ENCODE results near the gene EEF1G. TPM values are rescaled to one million over a fixed set of nuclear protein-coding genes. Genes with fewer than 3 reads are reported as not detected.
"Not testable (repeated sequence)": the region's sequence is repeated elsewhere in the genome, so short reads cannot be mapped to it uniquely, and the experiment has no call there.

Gene EEF1G, protein sequence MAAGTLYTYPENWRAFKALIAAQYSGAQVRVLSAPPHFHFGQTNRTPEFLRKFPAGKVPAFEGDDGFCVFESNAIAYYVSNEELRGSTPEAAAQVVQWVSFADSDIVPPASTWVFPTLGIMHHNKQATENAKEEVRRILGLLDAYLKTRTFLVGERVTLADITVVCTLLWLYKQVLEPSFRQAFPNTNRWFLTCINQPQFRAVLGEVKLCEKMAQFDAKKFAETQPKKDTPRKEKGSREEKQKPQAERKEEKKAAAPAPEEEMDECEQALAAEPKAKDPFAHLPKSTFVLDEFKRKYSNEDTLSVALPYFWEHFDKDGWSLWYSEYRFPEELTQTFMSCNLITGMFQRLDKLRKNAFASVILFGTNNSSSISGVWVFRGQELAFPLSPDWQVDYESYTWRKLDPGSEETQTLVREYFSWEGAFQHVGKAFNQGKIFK
- total RNA-seq: 1,341 and 1,809 TPM in 2 replicates

DNA sequence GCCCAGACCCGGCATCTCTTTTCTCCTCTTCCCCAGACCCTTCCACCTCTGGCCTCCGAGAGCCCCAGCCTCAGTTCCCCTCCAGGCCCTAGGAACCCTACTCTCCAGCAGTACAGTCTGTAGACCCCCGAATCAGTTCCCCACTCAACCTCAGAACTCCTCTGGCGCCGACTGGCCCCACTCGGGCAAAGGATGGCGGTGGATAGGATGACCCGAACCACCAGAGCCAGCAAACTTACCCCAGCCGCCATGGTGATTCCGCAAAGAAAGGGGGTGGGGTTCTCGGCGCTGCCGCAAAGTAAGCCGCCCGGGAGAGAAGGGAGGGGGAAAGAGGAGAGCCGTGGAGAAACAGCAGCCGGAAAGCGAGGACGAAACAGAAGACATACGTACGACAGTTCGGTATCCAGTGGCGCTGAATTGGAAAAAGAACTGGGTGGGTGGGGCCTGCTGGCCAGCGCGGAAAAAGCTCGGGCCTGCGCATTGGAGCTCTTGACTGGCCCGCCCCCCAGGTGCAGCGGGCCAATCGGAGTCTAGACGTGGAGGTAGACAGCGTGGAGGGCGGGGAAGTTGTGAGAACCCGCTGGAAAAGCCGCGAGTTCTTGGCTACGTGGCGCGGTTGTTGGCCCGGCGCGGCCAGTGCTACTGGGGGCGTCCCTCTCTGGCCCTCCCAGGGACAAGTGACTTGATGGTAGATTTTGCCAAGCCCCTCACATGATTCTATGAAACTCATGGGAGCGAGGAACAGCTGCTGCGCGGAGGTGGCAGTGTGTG is at the start of gene EEF1G:
TSS of gene EEF1G (minus strand) at position 300 of the 771 bp plus-strand sequence. CDS start at position 251, 49 bp downstream.
- peak; percentile 100 for DNase-seq (ENCODE audit: low read depth, low spot score)

DNA sequence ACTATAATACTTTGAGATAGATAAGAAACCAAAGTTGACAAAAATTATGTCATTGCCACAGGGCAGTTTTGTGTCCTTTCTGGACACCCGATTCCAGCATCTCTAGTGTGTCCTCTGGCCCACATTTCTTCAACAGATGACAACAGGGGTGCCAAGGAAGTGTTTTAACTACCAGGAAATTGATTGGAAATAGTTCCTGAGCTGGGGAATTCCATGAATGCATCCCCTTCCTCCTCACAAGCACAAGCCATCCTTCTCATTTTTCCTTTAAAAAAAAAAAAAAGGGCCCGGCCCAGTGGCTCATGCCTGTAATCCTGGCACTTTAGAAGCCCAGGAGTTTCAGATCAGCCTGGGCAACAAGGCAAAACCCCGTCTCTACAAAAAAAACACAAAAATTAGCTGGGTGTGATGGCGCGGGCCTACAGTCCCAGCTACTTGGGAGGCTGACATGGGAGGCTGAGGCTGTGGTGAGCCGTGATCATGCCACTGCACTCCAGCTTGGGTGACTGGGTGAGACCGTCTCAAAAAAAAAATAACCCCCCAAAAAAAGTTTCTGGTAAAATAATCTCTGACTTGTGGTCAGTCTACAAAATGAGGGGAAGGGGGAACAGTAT is 48.9 kb upstream of the EEF1G start:
- no peak for DNase-seq (ENCODE audit: low read depth, low spot score)

DNA sequence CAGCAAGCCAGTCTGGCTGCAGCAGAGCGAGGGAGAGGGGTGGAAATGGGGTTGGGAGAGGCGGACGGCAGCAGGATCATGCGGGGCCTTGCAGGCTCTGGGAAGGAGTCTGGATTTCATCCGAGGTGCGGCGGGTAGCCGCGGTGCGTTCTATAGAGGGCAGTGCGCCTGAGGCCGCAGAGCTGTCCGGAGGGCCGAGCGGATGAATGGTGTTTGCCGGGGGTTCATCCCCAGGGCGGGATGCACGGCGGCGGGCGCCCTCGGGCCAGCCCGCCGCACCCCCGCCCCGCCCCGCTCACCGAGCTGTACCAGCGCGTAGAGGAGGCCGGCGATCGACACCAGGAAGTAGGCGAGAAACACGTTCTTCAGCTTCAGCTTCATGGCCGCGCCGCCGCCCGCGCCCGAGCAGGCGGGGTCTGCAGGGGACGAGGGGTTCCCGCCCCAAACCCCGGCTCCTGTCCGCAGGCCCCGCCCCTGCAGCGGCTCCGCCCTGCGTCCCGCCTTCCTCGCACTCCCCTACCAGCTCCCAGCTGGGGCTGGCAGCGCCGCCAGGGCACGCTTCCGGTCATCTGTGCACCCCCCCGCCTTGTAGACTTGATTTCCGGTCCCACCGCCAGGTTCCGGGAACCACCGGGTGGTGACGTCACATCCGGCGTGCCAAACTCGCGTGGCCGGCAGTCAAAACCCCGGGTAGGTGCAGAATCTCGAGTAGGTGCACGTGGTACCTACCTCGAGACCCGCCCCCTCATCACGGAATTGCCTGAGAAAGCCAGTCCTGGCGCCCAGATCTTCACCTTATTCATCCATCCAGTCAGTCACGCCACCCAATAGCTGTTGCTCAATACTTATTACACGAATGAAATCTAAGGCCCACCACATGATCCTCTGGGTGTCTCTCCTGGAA is 48.1 kb upstream of the EEF1G start, which contains the start of gene B3GAT3:
TSS of gene B3GAT3 (minus strand) at position 420 of the 904 bp plus-strand sequence. CDS start at position 381, 39 bp downstream.
- peak; percentile 88 for DNase-seq (ENCODE audit: low read depth, low spot score)

DNA sequence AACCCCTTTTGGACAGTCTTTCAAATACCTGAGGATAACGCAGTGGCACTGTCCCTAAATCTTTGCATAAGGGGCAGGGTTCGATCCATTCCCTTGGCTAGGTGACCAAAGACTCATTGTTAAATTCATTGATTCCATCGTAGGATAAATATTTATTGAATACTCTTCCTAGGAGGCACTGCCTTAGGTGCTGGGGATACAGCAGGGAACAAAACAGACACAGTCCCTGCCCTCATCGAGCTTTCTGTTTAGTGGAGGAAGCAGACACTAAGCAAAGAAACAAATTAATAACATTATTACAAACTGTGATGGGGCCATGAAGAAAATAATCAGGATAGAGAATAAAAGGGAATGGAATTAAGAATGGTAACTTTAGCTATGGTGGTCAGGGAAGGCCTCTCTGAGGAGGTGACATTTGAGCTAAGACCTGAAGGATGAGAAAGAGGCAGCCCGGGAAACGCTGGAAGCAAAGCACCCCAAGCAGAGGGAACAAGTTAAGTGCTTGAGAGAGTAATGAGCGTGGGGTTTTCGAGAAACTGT is 47.4 kb upstream of the EEF1G start:
- DNase-seq (ENCODE audit: low read depth, low spot score): no peak

DNA sequence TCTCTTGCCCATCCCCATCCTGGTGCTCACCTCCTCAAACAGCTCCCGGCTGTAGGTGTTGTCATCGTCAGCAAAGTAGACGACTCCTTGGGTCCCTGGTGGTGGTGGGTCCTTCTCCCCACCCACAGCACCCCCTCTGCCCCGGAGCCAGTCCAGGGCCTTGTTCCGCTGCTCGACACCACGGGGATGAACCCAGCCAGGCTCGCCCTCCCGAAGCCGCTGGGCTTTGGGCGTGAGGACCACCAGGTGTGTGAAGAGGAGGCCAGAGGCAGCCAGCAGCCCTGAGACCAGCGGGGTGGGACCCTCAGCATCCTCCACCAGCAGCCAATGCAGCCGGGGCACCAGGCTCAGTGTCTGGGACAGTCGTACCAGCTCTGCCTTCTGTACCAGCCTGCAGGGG is 43.3 kb upstream of the EEF1G start:
- not testable (repeated sequence) for DNase-seq (ENCODE audit: low read depth, low spot score)

DNA sequence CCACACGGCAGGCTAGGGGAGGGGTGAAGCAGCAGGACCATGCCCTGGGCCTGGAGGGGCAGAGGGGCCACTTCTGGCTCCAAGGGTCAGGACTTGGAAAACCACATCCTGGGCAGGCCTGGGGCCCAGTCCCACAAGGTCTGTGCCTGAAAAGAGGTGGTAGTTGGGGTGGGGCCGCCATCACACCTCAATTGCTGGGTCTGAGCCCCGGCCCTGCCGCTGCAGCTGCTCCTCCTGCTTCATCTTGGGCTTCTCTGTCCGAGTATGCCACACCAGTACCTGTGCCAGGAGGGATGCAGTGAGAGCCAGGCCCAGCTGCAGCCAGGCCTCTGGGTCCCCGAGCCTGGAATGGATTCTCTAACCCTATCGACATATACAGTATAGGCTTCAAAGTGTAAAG is 41.8 kb upstream of the EEF1G start:
- no peak for DNase-seq (ENCODE audit: low read depth, low spot score)

DNA sequence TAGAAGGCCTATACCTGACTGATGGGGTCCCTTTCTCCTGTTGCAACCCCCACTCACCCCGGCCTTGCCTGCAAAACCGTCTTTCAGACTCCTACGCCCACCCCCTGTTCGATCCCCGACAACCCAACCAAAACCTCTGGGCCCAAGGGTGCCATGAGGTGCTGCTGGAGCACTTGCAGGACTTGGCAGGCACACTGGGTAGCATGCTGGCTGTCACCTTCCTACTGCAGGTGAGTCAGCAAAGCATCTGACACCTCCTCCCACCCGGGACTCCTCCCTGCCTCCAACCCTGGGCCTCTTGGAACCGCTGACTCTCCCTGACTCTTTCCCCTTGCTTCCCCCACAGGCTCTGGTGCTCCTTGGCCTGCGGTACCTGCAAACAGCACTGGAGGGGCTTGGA is 40.6 kb upstream of the EEF1G start:
- no peak for DNase-seq (ENCODE audit: low read depth, low spot score)

DNA sequence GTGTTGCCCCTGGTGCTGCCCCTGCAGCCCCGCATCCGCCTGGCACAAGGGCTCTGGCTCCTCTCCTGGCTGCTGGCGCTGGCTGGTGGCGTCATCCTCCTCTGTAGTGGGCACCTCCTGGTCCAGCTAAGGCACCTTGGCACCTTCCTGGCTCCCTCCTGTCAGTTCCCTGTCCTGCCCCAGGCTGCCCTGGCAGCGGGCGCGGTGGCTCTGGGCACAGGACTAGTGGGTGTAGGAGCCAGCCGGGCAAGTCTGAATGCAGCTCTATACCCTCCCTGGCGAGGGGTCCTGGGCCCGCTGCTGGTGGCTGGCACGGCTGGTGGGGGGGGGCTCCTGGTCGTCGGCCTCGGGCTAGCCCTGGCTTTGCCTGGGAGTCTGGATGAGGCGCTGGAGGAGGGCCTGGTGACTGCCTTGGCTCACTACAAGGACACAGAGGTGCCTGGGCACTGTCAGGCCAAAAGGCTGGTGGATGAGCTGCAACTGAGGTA is 39.6 kb upstream of the EEF1G start:
- DNase-seq (ENCODE audit: low read depth, low spot score): no peak

DNA sequence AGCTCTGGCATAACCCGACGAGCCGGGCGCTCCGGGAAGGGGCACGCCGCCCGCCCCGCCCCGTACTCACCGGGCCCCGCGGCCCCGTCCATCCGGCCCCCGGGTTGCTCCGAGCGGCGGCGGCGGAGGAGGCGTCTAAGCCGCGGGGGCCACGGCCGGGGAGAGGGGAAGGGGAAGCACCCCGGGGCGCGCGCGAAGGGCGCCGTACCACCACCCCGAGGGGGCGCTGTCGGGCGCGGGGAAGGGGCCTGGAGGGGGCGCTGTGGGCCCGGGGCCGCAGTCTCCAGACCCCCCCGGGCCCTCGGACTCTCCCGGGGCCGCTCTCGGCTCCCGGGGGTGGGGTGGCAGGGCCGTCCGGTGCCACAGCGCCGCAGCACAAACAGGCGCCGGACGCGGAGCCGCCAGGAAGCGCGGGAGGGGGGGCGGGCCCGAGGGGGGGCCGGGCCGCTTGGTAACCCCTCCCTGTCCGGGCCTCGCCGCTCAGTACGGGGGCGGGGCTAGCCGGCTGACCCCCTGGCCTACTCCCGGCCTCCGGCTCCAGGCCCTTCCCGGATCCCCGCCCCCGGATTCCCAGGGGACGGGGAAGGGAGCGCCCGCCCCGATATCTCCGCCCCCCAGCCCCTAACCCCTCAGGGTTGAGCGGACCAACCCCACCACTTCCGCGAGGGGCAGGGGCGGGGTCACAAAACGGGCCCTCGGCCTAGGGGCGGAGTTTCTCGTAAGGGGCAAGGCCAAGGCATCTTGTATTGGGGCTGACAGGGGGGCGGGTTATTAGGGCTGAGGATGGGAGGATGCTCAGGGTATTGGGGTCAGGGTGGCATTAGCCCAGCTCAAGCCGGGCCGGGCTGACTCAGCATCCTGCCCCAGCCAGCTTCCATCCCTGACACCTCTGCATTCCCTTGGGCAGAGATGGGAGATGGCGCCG is 38.9 kb upstream of the EEF1G start, which contains the start of the genes EML3 and ROM1:
TSS of gene EML3 (minus strand) at position 410 of the 925 bp plus-strand sequence. CDS start at position 92, 318 bp downstream.
TSS of gene ROM1 (plus strand) at position 892 of the 925 bp plus-strand sequence. CDS start at position 917, 25 bp downstream.
- peak; percentile 50 for DNase-seq (ENCODE audit: low read depth, low spot score)

DNA sequence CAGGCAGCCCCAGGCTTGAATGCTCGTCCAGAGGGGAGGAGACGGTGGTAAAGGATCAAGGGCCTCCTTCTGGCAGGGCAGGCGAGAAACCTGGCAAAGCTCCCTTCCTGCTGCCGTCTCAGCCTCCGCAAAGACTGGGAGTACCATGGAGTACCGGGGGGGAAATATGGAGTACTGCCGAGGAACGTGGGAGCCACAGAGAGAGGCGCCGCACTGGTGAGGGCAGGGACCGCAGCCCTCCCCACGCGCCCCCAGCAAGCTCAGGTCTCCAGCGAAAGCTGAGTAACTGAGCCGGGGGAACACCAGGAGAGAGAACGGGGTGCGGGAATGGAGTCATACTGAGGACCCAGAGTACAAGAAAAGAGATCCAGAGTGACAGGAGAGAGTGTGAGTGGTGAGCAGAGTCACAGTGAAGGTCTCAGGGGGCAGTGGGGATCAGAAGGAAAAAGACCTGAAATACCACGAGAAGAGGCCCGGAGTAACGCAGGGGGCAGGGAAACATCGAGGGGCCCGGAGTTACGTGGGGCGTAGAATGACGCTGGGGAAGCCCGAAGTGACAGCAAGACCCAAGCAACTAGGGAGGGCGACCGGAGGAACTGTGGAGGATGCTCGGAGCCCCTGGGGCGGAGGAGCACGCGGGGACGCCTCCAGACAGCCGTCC is 38.1 kb upstream of the EEF1G start:
- no peak for DNase-seq (ENCODE audit: low read depth, low spot score)

DNA sequence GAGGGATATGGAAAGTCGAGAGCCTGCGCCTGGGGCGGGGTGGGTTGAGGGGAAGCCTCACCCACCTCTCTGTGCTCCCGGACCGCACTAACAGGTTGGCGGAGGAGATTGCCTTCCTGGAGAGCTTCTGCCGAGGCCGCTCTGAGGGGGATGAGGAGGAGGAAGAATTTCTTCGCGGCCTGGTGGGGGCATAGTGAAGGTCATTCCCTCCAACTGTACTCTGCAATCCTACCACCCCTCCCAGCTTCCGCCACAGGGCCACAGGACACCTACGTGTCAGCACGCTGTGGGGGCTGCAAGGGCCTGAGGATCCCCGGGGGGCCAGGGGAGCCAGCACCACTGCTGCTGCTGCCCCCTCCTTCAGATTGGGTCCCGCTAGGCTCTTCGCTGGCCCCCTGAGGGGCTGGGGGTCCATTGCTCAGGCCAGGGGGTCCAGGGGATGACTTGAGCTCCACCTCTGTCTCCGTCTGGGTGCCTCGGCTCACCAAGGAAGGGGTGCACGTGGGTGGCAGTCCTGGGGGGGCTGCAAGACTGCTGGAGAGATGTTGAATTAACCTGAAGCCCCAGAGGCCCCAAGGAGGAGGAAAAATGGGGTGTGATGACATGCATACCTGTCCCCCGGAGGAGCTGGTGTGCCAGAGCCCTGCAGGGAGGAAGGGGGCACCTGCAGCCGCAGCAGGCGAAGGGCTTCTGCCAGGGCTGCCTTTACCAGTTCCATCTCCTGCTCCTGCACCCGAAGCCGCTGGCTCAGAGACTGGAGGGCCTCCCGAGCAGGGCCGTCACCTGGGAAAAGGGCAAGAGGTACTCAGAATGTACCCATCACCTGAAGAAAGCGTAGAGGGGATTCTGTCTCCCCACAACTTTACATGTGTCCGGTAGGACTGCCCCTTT is 37.4 kb upstream of the EEF1G start:
- DNase-seq (ENCODE audit: low read depth, low spot score): no peak

DNA sequence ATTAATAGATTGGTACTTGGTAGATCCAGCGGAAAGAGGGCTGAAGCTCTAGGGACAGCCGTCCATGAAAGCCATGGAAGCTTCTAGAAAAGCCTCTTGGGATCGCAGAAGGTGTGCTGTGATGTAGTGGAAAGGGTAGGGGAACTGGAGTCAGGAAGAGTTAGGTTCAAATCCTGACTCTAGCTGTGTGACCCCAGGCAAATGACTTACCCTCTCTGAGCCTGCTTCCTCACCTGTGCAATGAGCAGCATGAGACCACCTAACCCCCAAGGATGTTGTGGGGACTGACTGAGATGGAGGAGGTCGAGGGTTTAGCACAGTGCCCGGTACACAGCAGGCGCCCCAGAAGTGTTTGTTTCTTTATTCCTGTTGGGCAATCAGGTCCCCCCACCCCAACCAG is 36.7 kb upstream of the EEF1G start:
- DNase-seq (ENCODE audit: low read depth, low spot score): no peak

DNA sequence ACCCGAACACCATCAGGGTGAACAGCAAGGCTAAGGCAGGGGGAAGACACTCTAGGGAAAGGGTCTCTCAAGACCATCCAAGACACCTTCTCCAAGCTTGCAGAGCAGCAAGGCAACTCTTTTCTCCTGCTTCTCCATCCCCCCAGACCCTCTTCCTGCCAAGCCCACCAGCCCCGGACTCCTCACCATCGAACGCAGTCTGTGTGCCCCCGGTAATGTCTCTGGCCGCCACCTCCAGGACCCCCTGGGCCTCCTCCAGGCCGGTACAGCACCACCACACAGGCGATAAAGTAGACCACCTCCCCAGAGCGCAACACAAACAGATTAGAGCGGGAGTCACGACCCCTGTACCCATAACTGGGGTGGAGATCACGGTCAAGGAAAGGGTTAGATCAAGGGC is 35.1 kb upstream of the EEF1G start:
- no peak for DNase-seq (ENCODE audit: low read depth, low spot score)

DNA sequence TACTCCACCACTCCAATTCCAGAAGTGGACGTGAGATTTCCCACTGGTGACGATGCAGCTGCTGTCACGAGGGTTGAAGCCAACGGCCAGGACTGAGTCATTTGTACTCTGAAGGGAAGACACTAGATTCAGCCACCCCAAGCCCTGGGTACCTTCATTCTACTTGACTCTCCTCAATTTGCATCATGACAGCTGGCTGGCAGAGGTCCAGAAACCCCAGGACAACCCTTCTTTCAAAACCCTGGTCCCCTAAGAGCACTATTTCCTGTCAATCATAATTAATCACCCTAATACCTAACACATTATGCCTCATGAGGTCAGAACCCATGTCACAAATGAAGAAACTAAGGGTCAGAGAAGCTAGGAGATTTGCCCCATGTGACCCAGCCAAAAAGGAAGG is 34.0 kb upstream of the EEF1G start:
- DNase-seq (ENCODE audit: low read depth, low spot score): no peak

DNA sequence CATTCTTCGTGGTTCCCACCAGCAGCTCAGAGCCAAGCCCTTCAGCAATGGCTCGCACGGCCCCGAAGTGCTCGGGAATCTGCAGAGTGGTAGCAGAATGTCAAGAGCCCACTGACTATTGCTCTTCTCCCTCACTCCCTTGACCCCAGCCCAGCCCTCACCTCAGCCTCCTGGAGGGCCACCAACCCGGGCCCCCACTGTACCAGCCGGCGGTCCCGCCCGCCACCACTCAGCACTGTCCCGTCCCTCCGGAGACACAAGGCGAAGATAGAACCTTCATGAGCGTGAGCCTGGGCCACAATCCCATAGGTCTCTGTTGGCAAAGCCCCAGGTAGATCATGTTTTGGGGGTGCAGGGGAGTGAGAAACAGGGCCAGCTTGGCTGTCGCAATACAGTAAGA is 32.2 kb upstream of the EEF1G start:
- DNase-seq (ENCODE audit: low read depth, low spot score): no peak

DNA sequence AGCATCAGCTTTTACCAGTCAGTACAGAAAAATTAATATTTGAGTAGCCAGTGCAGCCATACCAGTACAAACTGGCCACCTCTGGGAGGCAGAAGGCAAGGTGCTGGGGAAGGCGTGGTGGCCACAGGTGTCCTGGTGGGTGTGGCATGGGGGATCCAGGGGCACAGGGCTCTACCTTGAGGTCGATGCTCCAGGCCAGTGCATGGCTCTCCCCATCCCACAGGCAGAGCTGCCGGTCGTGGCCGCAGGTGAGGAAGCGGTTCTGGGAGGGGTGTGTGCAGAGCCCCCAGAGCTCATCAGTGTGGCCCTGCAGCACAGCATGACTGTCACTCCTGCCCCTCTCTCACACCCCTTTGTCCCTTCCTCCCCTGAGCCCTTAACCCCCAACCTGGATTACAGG is 31.8 kb upstream of the EEF1G start:
- no peak for DNase-seq (ENCODE audit: low read depth, low spot score)

DNA sequence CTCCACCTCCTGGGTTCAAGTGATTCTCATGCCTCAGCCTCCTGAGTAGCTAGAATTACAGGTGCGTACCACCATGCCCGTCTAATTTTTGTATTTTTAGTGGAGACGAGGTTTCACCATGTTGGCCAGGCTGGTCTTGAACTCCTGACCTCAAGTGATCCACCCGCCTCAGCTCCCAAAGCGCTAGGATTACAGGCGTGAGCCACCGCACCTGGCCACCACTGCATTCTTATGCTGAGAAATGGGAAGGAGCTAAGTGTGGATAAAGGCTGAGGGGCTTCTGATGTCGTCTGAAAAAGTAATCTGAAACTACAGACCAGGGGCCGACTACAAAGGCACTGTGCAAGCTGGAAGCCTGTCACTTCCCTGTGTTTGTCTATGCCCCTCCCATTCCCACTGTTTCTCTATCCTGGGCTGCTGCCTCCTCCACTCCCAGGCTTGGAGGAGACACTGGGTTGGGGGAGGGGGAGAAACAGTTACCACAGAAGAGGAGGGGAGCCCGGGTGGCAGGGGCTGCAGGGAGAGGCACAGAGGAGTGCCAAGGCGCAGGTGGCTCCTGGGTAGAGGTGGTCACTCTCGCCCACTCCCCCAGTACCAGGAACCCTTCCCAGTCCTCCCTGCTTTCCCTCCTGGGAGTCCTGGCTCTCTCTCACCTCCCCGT is 30.9 kb upstream of the EEF1G start:
- no peak for DNase-seq (ENCODE audit: low read depth, low spot score)

Measured in pulmonary artery endothelial cell (primary cell).